ENCODE measurements around the gene C20orf202.

C20orf202 gene

DNA sequence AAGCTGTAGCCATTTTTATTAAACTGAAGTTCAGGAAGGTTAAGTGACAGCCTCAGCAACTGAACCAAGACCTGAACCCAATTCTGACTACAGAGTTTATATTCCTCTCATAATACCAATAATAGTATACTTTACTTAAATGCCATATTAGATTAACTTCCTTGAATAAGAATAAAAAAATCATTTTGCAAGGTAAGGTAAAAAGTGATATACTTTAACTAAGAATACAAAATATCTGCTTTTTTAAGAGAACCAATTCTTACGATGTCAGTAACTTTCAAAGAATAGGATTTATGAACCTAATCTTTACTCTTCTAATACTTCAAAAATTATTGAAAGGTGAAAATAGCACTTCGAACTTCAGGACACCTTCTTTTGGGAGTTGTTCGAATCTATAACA, 26.3 kb downstream of the C20orf202 start:
- TF ChIP-seq, protein P1, sequence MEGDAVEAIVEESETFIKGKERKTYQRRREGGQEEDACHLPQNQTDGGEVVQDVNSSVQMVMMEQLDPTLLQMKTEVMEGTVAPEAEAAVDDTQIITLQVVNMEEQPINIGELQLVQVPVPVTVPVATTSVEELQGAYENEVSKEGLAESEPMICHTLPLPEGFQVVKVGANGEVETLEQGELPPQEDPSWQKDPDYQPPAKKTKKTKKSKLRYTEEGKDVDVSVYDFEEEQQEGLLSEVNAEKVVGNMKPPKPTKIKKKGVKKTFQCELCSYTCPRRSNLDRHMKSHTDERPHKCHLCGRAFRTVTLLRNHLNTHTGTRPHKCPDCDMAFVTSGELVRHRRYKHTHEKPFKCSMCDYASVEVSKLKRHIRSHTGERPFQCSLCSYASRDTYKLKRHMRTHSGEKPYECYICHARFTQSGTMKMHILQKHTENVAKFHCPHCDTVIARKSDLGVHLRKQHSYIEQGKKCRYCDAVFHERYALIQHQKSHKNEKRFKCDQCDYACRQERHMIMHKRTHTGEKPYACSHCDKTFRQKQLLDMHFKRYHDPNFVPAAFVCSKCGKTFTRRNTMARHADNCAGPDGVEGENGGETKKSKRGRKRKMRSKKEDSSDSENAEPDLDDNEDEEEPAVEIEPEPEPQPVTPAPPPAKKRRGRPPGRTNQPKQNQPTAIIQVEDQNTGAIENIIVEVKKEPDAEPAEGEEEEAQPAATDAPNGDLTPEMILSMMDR (conservative IDR thresholded peaks at IDR 0.05) = no peak
- TF ChIP-seq ZFX (IDR thresholded peaks at IDR 0.05) = no peak
- H3K27ac ChIP-seq = no peak overlapping the region

DNA sequence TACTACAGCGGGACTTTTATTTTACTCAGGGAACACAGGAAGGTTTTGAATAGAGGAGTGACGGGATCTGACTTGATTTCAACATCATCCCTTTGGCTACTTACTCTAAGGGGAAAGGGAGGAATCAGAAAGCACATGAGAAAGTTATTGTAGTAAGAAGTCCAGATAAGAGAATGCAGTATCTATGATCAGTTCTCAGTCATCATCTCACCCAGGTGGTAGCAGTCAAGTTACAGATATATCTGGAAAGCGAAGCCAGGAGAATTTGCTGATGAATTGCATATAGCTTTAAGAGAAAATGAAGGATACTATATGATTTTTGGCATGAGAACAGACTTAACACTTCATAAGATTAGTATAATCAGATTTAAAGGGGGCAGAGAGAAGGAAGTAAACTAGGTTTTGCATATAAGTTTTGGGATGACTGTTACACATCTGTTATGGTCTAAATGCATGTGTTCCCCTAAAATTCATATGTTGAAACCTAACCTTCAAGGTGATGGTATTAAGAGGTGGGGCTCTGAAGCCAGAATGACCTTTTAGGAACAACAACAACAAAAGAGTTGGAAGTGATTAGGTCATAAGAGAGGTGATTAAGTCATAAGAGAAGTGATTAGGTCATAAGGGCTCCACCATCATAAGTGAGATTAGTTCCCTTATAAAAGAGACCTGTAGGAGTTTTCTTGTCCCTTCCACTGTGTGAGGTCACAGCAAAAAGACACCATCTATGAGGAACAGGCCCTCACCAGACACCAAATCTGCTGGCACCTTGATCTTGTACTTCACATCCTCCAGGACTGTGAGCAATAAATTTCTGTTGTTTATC, 29.2 kb downstream of the C20orf202 start:
- TF ChIP-seq, protein P1 (conservative IDR thresholded peaks at IDR 0.05) = no peak
- no peak for TF ChIP-seq ZFX (IDR thresholded peaks at IDR 0.05)

DNA sequence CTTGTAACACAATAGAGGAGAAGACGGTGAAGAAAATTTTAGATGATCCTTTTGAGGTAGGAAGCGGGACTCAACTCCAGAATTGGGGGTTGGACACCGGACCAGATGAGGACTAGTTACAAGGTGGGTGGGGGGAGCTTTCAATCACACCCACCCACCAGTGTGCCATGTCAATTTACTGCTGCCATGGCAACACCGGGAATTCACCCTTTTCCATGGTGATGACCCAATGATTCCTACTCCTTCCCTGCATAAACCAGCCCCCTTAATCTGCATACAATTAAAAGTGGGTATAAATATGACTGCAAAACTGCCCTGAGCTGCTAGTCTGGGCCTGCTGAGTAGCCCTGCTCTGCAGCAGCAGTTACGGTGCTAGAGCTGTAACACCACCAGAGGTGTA, 37.3 kb downstream of the C20orf202 start:
- no peak for TF ChIP-seq ZFX (IDR thresholded peaks at IDR 0.05)
- TF ChIP-seq, protein P1 (conservative IDR thresholded peaks at IDR 0.05) = no peak
- H3K27ac ChIP-seq = no peak overlapping the region

More for the DNA sequence above, 29.2 kb downstream of the C20orf202 start:
- H3K27ac ChIP-seq = no peak overlapping the region

DNA sequence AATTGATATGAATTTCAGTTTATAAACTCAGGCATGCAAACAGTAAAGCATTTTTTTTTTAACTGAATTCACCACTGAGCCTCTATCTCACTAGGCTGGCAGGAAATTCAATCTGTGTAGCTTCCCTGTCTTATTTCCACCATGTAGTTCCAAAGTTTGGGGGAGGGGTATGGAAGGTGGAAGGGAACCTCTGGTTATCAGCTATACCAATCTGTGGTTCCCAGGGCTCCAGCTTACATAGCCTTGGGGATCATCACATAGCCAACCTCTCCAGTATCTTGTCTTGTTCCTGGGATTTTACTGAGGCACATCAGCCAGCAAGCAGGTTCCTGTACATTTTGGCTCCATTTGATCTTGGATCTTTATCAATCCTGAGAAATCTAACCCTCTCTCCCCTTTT, 38.2 kb downstream of the C20orf202 start:
- no peak overlapping the region for H3K27ac ChIP-seq
- no peak for TF ChIP-seq ZFX (IDR thresholded peaks at IDR 0.05)
- TF ChIP-seq, protein P1 (conservative IDR thresholded peaks at IDR 0.05) = no peak

DNA sequence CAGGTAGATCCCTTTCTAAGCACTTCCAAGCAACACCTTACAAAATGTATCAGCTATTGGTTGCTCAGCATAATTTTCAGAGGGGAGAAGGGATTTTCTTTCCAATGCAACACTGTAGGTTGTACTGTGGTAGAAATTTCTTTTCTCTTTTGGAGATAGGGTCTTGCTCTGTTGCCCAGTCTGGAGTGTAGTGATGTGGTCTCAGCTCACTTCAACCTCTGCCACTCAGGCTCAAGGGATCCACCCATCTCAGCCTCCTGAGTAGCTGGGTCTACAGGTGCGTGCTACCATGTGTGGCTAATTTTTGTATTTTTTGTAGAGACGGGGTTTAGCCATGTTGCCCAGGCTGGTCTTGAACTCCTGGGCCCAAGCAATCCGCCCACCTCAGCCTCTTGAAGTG, 38.8 kb downstream of the C20orf202 start:
- H3K27ac ChIP-seq = no peak overlapping the region
- no peak for TF ChIP-seq ZFX (IDR thresholded peaks at IDR 0.05)
- TF ChIP-seq, protein P1 (conservative IDR thresholded peaks at IDR 0.05) = no peak

DNA sequence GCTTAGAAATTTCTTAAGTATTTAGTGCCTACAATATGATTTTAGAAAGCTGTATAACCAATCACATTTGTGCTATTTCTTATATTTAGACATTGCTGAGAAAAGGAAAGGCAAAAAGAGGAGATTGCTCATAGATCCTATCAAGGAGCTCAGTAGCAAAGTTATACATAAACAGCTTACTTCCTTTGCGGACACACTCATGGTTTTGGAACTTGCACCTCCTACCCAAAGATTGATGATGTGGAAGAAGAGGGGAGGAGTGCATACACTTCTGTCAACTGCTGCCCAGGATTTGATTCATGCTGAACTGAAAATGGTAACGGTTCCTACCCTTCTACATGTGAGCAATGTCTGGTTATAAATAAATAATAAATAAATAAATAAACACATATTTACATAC, 39.3 kb downstream of the C20orf202 start:
- no peak for TF ChIP-seq ZFX (IDR thresholded peaks at IDR 0.05)
- TF ChIP-seq, protein P1 (conservative IDR thresholded peaks at IDR 0.05) = no peak
- no peak overlapping the region for H3K27ac ChIP-seq

DNA sequence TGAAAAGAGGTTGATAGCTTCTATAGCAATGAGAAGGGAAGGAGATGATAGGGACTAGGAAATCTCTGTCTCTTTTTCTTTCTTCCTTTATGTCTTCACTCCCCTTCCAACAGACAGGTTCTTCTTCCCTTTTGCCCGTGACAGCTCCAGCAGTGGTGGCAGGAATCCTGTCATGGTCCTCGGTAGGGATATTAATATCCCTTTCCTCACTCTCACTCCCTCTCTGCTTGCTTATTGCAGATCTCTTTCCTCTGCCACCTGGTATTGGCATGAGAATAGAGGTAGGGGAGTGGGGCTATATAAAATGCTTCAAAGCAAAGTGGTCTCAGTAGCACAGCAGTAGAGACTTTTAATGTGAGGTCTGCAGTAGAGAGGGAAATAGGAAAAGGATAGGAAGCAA, 42.3 kb downstream of the C20orf202 start:
- TF ChIP-seq, protein P1 (conservative IDR thresholded peaks at IDR 0.05) = no peak
- TF ChIP-seq ZFX (IDR thresholded peaks at IDR 0.05) = no peak
- H3K27ac ChIP-seq = no peak overlapping the region
